ENCODE measurements around the gene ABCD3. TPM values are rescaled to one million over a fixed set of nuclear protein-coding genes. Genes with fewer than 3 reads are reported as not detected.
"Not testable (repeated sequence)": the region's sequence is repeated elsewhere in the genome, so short reads cannot be mapped to it uniquely, and the experiment has no call there.

The ABCD3 gene
- total RNA-seq, 2 experiments from 2014 or later, result 28.0 to 31.5 TPM

DNA sequence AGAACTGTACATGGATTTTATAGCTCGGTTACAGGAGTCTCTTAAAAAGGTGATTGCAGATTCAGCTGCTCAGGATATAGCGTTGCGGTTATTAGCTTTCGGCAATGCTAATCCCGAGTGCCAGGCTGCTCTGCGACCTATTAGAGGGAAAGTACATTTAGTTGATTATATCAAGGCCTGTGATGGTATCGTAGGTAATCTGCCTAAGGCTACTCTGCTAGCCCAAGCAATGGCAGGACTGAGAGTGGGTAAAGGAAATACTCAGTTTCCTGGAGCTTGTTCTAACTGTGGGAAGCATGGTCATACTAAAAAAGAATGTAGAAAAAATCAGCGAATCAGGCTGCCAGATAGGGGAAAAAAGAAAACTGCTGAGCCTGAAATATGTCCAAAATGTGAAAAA lies 27.5 kb downstream of the ABCD3 start:
- DNase-seq, H3K27ac Mint-ChIP-seq, CTCF ChIA-PET, H3K4me1 Mint-ChIP-seq, H3K27me3 Mint-ChIP-seq, POLR2A ChIA-PET, H3K4me3 Mint-ChIP-seq: not testable (repeated sequence)
- Mint-ChIP-seq H3K9me3 (peaks cover 55% of the 10 kb centered on the region), H3K36me3 (ENCODE audit: low read depth) (peaks cover 48% of the 10 kb centered on the region)

DNA sequence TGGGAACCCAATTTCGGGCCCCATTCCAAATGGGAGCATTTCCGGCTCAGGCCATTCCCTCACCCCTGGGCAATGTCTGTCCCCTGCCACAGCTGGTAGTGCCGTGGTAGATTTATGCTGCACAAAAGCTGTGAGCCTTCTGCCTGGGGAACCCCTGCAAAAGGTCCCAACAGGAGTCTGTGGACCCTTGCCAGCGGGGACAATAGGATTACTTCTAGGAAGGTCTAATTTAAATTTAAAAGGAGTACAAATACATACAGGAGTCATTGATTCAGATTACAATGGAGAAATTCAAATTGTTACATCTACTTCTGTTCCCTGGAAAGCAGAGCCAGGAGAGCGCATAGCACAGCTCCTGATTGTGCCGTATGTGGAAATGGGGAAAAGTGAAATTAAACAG lies 28.0 kb downstream of the ABCD3 start:
- peaks cover 57% of the 10 kb centered on the region for H3K9me3 Mint-ChIP-seq
- DNase-seq, H3K27me3 Mint-ChIP-seq, H3K4me1 Mint-ChIP-seq, H3K4me3 Mint-ChIP-seq, POLR2A ChIA-PET, H3K27ac Mint-ChIP-seq, CTCF ChIA-PET: not testable (repeated sequence)
- peaks cover 52% of the 10 kb centered on the region for H3K36me3 Mint-ChIP-seq (ENCODE audit: low read depth)

DNA sequence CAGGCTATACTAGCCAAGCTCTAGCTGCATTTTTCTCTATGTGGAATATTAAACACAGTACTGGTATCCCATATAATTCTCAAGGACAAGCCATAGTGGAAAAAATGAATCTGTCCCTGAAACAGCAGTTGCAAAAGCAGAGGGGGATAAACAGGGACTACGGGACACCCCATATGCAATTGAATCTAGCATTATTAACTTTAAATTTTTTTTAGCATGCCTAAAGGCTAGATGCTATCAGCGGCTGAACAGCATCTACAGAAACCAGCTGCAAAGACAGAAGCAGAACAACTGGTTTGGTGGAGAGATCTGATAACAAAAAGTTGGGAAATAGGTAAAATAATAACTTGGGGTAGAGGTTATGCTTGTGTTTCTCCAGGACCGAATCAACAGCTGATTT lies 30.6 kb downstream of the ABCD3 start:
- H3K36me3 Mint-ChIP-seq (ENCODE audit: low read depth), result peaks cover 50% of the 10 kb centered on the region
- POLR2A ChIA-PET, H3K27ac Mint-ChIP-seq, H3K27me3 Mint-ChIP-seq, CTCF ChIA-PET, H3K4me3 Mint-ChIP-seq, H3K4me1 Mint-ChIP-seq, DNase-seq: not testable (repeated sequence)
- H3K9me3 Mint-ChIP-seq, result peaks cover 49% of the 10 kb centered on the region

DNA sequence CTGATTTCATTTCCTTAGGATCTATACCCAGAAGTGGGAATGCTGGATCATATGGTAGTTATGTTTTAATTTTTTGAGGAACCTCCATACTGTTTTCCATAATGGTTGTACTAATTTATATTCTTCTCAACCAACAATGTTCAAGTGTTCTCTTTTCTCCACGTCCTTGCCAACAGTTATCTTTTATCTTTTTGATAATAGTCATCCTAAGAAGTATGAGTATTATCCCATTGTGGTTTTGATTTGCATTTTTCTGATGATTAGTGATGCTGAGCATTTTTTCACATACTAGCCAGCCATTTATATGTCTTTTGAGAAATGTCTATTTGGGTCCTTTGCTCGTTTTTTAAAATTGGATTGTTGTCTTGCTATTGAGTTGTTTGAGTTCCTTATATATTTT lies 38.5 kb downstream of the ABCD3 start:
- Mint-ChIP-seq H3K27me3 (no peaks in the 10 kb centered on the region), H3K4me1 (no peaks in the 10 kb centered on the region), H3K9me3 (peaks cover 3% of the 10 kb centered on the region), H3K27ac (no peak overlapping the region), H3K36me3 (ENCODE audit: low read depth) (peaks cover 16% of the 10 kb centered on the region), H3K4me3 (no peak overlapping the region)
- no peak for DNase-seq
- POLR2A ChIA-PET, result no interaction called here
- CTCF ChIA-PET, result no interaction called here

GRCh38 chr1:94462606-94463005 lies 44.4 kb downstream of the ABCD3 start:
- Mint-ChIP-seq H3K27ac (no peak overlapping the region), H3K4me3 (no peak overlapping the region), H3K36me3 (ENCODE audit: low read depth) (peaks cover 3% of the 10 kb centered on the region), H3K4me1 (no peaks in the 10 kb centered on the region), H3K27me3 (no peaks in the 10 kb centered on the region), H3K9me3 (no peaks in the 10 kb centered on the region)
- POLR2A ChIA-PET, result no interaction called here
- DNase-seq, result no peak
- CTCF ChIA-PET, result no interaction called here

DNA sequence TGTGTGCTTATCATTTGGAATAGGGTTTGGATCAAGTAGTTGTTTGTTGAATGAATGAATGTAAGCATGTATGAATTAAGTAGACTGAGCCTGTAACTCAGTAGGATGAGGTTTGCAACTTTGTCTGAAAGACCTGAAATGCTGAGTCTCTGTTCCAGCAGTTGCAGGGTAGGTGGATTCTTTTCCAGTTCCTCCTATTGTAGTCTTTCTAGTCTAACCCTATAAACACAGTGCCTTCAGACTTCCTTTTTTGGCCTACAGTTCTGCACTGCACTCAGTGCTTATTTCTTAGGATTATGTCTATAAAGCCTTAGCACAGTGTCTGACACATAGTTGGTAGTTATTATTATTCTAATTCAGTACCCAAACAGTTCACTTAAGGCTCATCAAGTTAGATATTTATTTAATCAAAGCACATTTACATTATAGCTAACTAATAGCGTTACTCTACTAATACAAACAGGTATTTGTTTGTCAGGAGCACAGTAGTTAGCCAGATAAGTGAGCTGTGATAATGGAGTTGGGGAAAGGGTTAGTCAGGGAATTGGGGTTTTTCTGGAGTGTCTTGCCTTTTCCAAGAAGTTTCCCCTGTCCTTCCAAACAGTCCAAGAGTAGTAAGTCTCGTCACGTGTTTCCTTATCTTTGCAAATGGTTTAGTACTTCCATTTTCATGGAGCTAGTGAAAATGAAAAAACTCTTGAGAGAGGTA lies 45.0 kb downstream of the ABCD3 start:
- Mint-ChIP-seq H3K36me3 (ENCODE audit: low read depth) (peaks cover 3% of the 10 kb centered on the region), H3K4me1 (no peaks in the 10 kb centered on the region), H3K4me3 (no peak overlapping the region), H3K9me3 (no peaks in the 10 kb centered on the region), H3K27me3 (no peaks in the 10 kb centered on the region), H3K27ac (no peak overlapping the region)
- DNase-seq, result no peak
- ChIA-PET POLR2A (no interaction called here), CTCF (interaction anchor here (0.6 to 1.4 kb wide), 5 partner anchors 405 to 425 kb away, joined by 3 to 6 read pairs (median 3); no protein-coding TSS in a partner anchor)

DNA sequence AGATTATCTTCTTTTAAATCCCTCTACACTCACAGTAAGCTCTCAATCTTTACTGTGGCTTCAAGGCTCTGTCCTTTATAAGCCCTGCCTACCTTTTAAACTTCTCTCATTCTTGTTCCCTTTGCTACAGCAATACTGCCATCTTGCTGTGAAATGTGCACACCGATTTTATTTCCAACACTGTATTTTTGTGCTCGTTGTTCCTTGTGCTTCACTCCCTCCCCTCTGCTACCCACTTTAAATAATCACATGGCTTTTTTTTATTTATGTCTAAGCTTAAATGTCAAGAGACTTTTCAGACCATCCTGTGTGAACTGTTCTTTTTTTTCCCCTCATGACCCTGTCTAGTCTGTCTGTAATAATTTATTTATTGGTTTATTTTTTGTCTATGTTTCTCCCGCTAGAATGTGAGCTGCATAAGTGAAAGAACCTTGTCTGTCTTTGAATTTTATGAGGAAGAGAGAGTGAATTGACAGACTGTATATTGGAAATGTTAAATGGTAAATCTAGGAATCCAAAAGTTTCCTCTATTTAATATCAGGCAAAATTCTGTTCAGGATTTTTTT lies 45.7 kb downstream of the ABCD3 start:
- DNase-seq, result peak; percentile 50
- ChIA-PET CTCF (interaction anchor here (0.6 to 1.4 kb wide), 6 partner anchors 101 to 426 kb away, joined by 3 to 6 read pairs (median 3); no protein-coding TSS in a partner anchor), POLR2A (interaction anchor here (0.6 kb wide), 1 partner anchor 89 kb away, joined by 7 read pairs; no protein-coding TSS in a partner anchor)
- Mint-ChIP-seq H3K4me1 (no peaks in the 10 kb centered on the region), H3K4me3 (no peak overlapping the region), H3K27me3 (no peaks in the 10 kb centered on the region), H3K36me3 (ENCODE audit: low read depth) (peaks cover 3% of the 10 kb centered on the region), H3K9me3 (no peaks in the 10 kb centered on the region), H3K27ac (peak overlapping the region; percentile 33)

GRCh38 chr1:94468708-94469107 lies 50.5 kb downstream of the ABCD3 start:
- Mint-ChIP-seq H3K27ac (no peak overlapping the region), H3K4me1 (no peaks in the 10 kb centered on the region), H3K4me3 (no peak overlapping the region), H3K36me3 (ENCODE audit: low read depth) (peaks cover 3% of the 10 kb centered on the region), H3K27me3 (no peaks in the 10 kb centered on the region), H3K9me3 (no peaks in the 10 kb centered on the region)
- no peak for DNase-seq
- CTCF ChIA-PET, result no interaction called here
- POLR2A ChIA-PET, result no interaction called here

GRCh38 chr1:94471271-94471670 lies 53.1 kb downstream of the ABCD3 start:
- H3K27me3 Mint-ChIP-seq, result no peaks in the 10 kb centered on the region
- ChIA-PET POLR2A (no interaction called here), CTCF (interaction anchor here (1.1 to 1.4 kb wide), 3 partner anchors 9 to 28 kb away, joined by 3 to 6 read pairs (median 3); no protein-coding TSS in a partner anchor)
- H3K9me3 Mint-ChIP-seq, result no peaks in the 10 kb centered on the region
- no peak overlapping the region for H3K27ac Mint-ChIP-seq
- H3K4me3 Mint-ChIP-seq, result no peak overlapping the region
- H3K36me3 Mint-ChIP-seq (ENCODE audit: low read depth), result peaks cover 6% of the 10 kb centered on the region
- no peak for DNase-seq
- no peaks in the 10 kb centered on the region for H3K4me1 Mint-ChIP-seq

DNA sequence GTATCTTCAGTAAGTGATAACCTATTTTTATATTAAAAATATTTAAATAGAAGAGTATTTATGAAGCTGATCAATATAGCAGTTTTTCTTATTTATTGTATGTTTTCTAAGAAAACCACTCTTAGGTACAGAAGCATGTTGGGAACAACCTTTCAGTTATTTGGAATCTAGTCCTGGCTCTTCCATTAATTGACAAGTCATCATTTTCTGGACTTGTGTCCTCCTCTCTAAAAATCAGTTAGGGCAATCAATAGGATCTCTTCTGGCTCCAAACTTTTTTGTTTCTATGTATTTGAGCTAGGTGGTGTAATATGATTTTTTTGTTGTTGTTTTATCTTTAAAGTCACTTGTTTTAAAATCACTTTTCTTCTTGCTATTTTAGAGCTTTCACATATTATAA lies 57.0 kb downstream of the ABCD3 start:
- no peak for DNase-seq
- no peak overlapping the region for H3K4me3 Mint-ChIP-seq
- H3K9me3 Mint-ChIP-seq, result no peaks in the 10 kb centered on the region
- H3K36me3 Mint-ChIP-seq (ENCODE audit: low read depth), result peaks cover 6% of the 10 kb centered on the region
- H3K27ac Mint-ChIP-seq, result no peak overlapping the region
- H3K4me1 Mint-ChIP-seq, result no peaks in the 10 kb centered on the region
- ChIA-PET POLR2A (no interaction called here), CTCF (no interaction called here)
- H3K27me3 Mint-ChIP-seq, result no peaks in the 10 kb centered on the region

DNA sequence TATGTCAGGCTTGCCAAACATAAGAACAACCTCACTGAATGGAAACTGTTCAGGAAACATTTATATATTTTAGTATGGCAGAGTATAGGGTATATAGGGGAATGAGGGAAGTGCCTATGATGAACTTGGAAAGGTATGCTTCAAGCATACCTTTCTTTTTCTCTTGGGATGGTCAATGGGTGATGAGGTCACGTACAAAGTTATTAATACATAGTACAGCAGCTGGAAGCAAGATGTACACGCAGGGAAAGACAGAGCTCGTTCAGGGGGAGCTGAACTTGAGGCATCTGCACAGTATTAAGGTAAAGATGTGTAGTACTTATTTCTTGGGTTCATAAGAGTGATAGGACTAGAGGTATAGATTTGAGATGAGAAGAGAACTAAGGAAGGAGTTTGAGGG lies 61.5 kb downstream of the ABCD3 start:
- ChIA-PET POLR2A (no interaction called here), CTCF (interaction anchor here (1.5 kb wide), 1 partner anchor 8 kb away, joined by 6 read pairs; no protein-coding TSS in a partner anchor)
- no peaks in the 10 kb centered on the region for H3K9me3 Mint-ChIP-seq
- peaks cover 14% of the 10 kb centered on the region for H3K36me3 Mint-ChIP-seq (ENCODE audit: low read depth)
- H3K4me3 Mint-ChIP-seq, result no peak overlapping the region
- no peaks in the 10 kb centered on the region for H3K27me3 Mint-ChIP-seq
- no peak for DNase-seq
- H3K27ac Mint-ChIP-seq, result no peak overlapping the region
- no peaks in the 10 kb centered on the region for H3K4me1 Mint-ChIP-seq

DNA sequence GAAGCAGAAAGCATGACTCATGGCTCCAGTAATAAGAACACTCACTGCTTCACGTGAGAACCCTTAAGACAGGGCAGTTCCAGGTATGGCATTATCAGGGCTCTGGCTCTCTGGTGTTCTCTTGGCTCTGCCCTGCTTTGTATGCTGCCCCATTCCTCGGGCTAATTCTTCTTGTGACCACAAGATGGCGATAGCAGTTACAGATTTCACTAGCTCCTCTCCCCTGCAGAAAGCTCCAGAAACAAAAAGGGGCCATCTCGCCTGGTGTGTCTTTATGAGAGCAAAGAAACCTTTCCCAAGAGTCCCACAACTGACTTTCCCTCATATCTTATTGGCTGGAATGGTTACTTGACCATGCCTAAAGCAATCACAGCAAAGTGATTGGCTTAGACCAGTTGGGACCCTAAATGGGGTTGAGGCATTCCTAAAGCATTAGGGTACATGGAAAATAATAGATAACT lies 63.3 kb downstream of the ABCD3 start:
- no peaks in the 10 kb centered on the region for H3K27me3 Mint-ChIP-seq
- H3K27ac Mint-ChIP-seq, result no peak overlapping the region
- DNase-seq, result peak; percentile 51
- H3K4me1 Mint-ChIP-seq, result no peaks in the 10 kb centered on the region
- H3K36me3 Mint-ChIP-seq (ENCODE audit: low read depth), result peaks cover 8% of the 10 kb centered on the region
- ChIA-PET CTCF (interaction anchor here (0.5 to 1.6 kb wide), 7 partner anchors 9 to 324 kb away, joined by 3 to 8 read pairs (median 3); no protein-coding TSS in a partner anchor), POLR2A (interaction anchor here (0.6 kb wide), 1 partner anchor 1633 kb away, joined by 3 read pairs; no protein-coding TSS in a partner anchor)
- no peak overlapping the region for H3K4me3 Mint-ChIP-seq
- no peaks in the 10 kb centered on the region for H3K9me3 Mint-ChIP-seq

DNA sequence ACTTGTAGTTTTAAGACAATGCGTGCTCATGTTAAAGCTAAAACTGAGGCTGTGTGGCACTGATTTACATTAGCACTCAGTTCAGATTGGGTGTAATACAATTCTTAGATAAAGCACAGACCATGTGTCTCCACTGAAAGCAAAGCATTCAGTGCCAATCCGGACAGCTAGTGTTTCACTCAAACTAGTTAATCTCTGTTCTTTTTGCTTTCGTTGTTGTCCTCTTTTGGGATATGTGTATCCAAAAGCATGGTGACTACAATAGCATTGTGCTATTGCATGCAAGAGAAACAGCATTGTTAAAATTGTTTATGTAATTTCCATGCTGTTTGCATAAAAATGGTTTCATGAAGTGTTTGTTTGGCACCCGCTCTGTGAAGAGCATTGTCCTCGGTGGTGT lies 68.8 kb downstream of the ABCD3 start:
- ChIA-PET POLR2A (no interaction called here), CTCF (interaction anchor here (1.0 kb wide), 1 partner anchor 15 kb away, joined by 3 read pairs; no protein-coding TSS in a partner anchor)
- H3K27ac Mint-ChIP-seq, result no peak overlapping the region
- DNase-seq, result no peak
- H3K4me3 Mint-ChIP-seq, result no peak overlapping the region
- H3K4me1 Mint-ChIP-seq, result no peaks in the 10 kb centered on the region
- H3K36me3 Mint-ChIP-seq (ENCODE audit: low read depth), result peaks cover 15% of the 10 kb centered on the region
- H3K9me3 Mint-ChIP-seq, result no peaks in the 10 kb centered on the region
- no peaks in the 10 kb centered on the region for H3K27me3 Mint-ChIP-seq
